ENCODE measurements around the gene NKX1-1. TPM values are rescaled to one million over a fixed set of nuclear protein-coding genes. Genes with fewer than 3 reads are reported as not detected.
"Not testable (repeated sequence)": the region's sequence is repeated elsewhere in the genome, so short reads cannot be mapped to it uniquely, and the experiment has no call there.

The NKX1-1 gene
- total and polyA plus RNA-seq, 8 donors, result not detected

DNA sequence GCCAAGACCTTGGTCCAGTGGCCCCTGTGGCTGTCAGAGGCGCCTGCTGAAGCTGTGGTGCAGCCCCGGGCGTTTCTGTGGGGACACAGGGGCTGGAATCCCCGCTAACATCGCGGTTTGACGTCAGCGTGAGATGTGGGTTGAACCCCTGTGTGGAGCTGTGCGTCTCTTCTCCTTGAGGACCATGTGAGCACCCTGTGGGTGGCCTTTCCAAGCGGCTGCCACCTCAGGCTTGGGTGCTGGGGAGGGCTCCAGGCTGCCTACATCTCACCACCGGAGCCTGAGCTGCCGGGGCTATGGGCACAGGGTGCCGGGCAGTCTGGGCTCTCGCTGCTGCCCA, 31.6 kb downstream of the NKX1-1 start:
- DNase-seq, result no peak
- peaks cover 19 to 93% (median 81%) of the 10 kb centered on the region in 4 donors for H3K36me3 ChIP-seq
- WGBS, 5 donors, result 90 to 96% (median 95%) methylated on average over 2 to 14 of the region's 14 CpGs

GRCh38 chr4:1373892-1374705, 32.1 kb downstream of the NKX1-1 start:
- H3K27me3 ChIP-seq, result no peaks in the 10 kb centered on the region
- no peaks in the 10 kb centered on the region for H3K9me3 ChIP-seq
- H3K4me1 ChIP-seq, result peaks cover 0 to 10% (median 4%) of the 10 kb centered on the region in 4 donors
- TF ChIP-seq EP300 (IDR thresholded peaks at IDR 0.05), result no peak
- intact Hi-C loops (cut with DNase I; ENCODE audit: low total_unique reads), result no loop called here
- no peak overlapping the region for H3K4me3 ChIP-seq
- no peak overlapping the region for H3K27ac ChIP-seq
- WGBS, 5 donors, result 94 to 97% (median 96%) methylated on average over 15 to 42 of the region's 42 CpGs
- no peak for DNase-seq
- H3K36me3 ChIP-seq, result peaks cover 19 to 91% (median 78%) of the 10 kb centered on the region in 4 donors

More for the DNA sequence above, 31.6 kb downstream of the NKX1-1 start:
- H3K27me3 ChIP-seq, result no peaks in the 10 kb centered on the region
- no peak overlapping the region for H3K4me3 ChIP-seq
- H3K27ac ChIP-seq, result no peak overlapping the region
- intact Hi-C loops (cut with DNase I; ENCODE audit: low total_unique reads), result no loop called here
- peaks cover 0 to 10% (median 4%) of the 10 kb centered on the region in 4 donors for H3K4me1 ChIP-seq
- TF ChIP-seq, protein P1, sequence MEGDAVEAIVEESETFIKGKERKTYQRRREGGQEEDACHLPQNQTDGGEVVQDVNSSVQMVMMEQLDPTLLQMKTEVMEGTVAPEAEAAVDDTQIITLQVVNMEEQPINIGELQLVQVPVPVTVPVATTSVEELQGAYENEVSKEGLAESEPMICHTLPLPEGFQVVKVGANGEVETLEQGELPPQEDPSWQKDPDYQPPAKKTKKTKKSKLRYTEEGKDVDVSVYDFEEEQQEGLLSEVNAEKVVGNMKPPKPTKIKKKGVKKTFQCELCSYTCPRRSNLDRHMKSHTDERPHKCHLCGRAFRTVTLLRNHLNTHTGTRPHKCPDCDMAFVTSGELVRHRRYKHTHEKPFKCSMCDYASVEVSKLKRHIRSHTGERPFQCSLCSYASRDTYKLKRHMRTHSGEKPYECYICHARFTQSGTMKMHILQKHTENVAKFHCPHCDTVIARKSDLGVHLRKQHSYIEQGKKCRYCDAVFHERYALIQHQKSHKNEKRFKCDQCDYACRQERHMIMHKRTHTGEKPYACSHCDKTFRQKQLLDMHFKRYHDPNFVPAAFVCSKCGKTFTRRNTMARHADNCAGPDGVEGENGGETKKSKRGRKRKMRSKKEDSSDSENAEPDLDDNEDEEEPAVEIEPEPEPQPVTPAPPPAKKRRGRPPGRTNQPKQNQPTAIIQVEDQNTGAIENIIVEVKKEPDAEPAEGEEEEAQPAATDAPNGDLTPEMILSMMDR (IDR thresholded peaks at IDR 0.05), result no peak
- TF ChIP-seq POLR2A (IDR thresholded peaks at IDR 0.05) (no peak), POLR2AphosphoS5 (IDR thresholded peaks at IDR 0.05) (no peak), EP300 (IDR thresholded peaks at IDR 0.05) (no peak)
- no peaks in the 10 kb centered on the region for H3K9me3 ChIP-seq

DNA sequence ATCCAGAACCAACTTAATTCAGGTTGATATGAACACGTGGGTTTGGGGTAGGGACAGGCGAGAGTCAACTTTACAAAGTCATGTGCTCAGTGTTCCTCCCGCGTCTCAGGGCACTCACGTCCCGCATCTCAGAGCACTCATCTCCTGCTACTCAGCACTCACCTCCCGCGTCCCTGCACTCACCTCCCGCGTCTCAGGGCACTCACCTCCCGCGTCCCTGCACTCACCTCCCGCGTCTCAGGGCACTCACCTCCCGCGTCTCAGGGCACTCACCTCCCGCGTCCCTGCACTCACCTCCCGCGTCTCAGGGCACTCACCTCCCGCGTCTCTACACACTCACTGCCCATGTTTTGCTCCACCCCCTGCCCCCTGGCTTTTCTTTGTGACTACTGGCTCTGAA, 33.7 kb downstream of the NKX1-1 start:
- H3K4me3 ChIP-seq; DNase-seq; H3K27me3 ChIP-seq; H3K9me3 ChIP-seq; H3K27ac ChIP-seq; intact Hi-C loops (cut with DNase I; ENCODE audit: low total_unique reads); H3K4me1 ChIP-seq: not testable (repeated sequence)
- H3K36me3 ChIP-seq, result peaks cover 23 to 93% (median 84%) of the 10 kb centered on the region in 4 donors
- WGBS, 5 donors, result 73 to 92% (median 83%) methylated on average over 13 to 22 of the region's 22 CpGs

DNA sequence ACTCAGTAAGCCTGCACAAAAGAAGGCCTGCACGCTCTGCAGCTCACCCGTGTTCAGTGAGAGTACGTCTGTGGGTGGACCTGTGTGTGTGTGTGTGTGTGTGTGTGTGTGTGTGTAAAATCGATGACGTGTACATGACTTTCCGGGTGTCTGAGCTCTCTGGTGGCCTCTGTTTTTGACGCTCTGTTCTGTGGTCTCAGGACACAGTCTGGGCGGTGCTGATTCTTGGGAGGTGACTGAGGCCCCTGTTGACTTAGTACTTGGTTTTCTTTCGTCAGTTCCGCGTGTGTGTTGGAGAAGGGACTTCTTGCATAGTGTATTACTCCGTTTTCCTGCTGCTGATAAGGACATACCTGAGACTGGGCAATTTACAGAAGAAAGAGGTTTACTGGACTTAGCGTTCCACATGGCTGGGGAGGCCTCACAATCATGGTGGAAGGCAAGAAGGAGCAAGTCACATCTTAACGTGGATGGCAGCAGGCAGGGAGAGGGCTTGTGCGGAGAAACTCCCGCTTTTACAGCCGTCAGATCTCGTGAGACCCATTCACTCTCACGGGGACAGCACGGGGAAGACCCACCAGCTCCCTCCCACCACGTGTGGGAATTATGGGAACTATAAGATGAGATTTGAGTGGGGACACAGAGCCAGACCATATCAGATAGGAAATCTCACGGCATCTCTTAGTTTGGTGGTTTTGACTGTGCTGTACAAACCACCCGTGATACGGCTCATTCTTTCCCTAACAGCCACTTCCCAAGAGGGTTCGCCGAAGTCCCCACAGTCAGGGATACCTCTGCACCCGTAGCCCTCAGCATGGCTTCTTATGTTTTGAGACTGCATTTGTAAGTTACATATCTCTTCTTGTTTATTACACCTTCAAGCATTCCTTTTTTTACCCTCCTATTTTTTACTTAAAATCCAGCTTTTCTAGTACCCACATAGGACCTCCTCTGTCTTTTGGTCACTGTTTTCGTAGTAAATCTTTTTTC, 34.8 kb downstream of the NKX1-1 start:
- intact Hi-C loops (cut with DNase I; ENCODE audit: low total_unique reads), result no loop called here
- WGBS, 5 donors, result 69 to 82% (median 71%) methylated on average over 28 of the region's 28 CpGs

More for the DNA sequence above, 34.8 kb downstream of the NKX1-1 start:
- H3K9me3 ChIP-seq, result no peaks in the 10 kb centered on the region
- H3K27me3 ChIP-seq, result no peaks in the 10 kb centered on the region
- peak overlapping the region in 1 of 5 donors; percentile 7 for H3K27ac ChIP-seq
- H3K4me1 ChIP-seq, result peaks cover 0 to 10% (median 4%) of the 10 kb centered on the region in 4 donors
- TF ChIP-seq POLR2A (IDR thresholded peaks at IDR 0.05) (no peak), EP300 (IDR thresholded peaks at IDR 0.05) (no peak), POLR2AphosphoS5 (IDR thresholded peaks at IDR 0.05) (peak in 1 of 3 donors; percentile 33)
- TF ChIP-seq, protein P1 (IDR thresholded peaks at IDR 0.05), result no peak
- peak in 1 of 2 donors; percentile 81 for DNase-seq
- H3K4me3 ChIP-seq, result no peak overlapping the region
- H3K36me3 ChIP-seq, result peaks cover 29 to 93% (median 84%) of the 10 kb centered on the region in 4 donors
